ENCODE measurements around the gene CNIH3. TPM values are rescaled to one million over a fixed set of nuclear protein-coding genes. Genes with fewer than 3 reads are reported as not detected.

The CNIH3 gene
- 11.0 TPM for total RNA-seq

DNA sequence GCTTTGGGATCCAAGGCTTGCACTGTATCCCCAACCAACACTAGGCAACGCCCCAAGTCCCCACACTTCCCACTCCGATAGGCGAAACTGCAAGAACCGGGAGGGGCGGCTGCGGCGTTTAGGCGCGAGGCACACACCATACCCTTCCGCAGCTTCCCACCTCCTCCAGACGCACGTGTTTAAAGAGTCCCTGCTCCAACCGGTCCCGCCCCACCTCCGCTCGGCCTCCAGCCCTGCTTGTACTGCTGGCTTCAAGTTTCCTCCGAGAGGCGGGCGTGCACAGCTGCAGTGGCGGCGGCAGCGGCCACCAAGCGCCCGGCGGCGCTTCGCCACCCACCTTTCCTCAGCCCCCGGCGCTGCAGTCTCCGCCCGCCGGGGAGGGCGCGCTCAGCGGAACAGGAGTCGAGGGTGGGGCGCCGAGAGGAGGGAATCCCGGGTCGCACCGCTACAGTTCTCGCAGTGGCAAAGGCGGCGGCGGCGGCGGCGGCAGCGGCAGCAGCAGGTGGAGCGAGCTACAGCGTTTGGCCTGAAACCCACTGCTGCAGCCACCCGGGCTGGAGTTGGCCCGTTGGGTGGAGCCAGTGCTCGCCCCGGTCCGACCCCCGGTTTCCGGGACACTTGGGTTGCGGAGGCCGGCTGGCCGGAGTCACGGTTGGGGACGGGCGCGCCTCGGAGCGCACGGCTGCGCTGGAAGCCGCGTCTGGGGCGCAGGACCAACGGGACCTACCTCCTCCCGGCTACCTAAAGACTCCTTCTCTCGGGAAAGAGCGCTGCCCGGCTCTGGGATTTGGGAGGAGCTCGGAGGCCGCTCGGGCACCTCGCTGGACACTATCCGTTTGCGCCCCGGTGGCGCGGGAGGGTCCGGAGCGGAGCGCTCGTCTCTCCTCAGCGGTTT lies at the start of gene CNIH3:
TSS of gene CNIH3 (plus strand) at position 457 of the 895 bp plus-strand sequence. CDS start 858 bp downstream, outside the sequence.

Other genes starting within 250 kb of the CNIH3 start
- 80.7 TPM for gene WDR26, start 181.5 kb upstream of the CNIH3 start, total RNA-seq